D721Med (cell line): ENCODE measurements around the gene IGSF21.

Source experiments
- DNase-seq: peaks from one replicate; pipeline ENCODE4 v3.0.0; 2011; ENCODE audit warnings: low spot score; ENCODE audit not compliant: insufficient read length
- FAIRE-seq: peaks from 2 replicates; lab custom pipeline; 2011; peaks lifted over from hg19 to GRCh38; lab: Jason Lieb, UNC
- CTCF ChIP-seq: IDR thresholded peaks from 2 replicates; pipeline ENCODE4 v1.5.1; 2012; ENCODE audit warnings: mild to moderate bottlenecking, control low read depth; ENCODE audit not compliant: insufficient read depth; ENCODE audit errors: missing control alignments

IGSF21 gene

GRCh38 chr1:18232052-18232451 is 124.5 kb downstream of the IGSF21 start:
- TF ChIP-seq CTCF = no peak
- DNase-seq (no peak), FAIRE-seq (no peak)

GRCh38 chr1:18233176-18233864 is 125.7 kb downstream of the IGSF21 start:
- FAIRE-seq (no peak), DNase-seq (no peak)
- no peak for TF ChIP-seq CTCF

GRCh38 chr1:18234790-18235242 is 127.2 kb downstream of the IGSF21 start:
- peak; percentile 55 for DNase-seq
- peak; percentile 74 for TF ChIP-seq CTCF
- no peak for FAIRE-seq

GRCh38 chr1:18237371-18237770 is 129.8 kb downstream of the IGSF21 start:
- TF ChIP-seq CTCF = no peak
- no peak for FAIRE-seq
- DNase-seq = no peak

- no peak for TF ChIP-seq CTCF
- FAIRE-seq = no peak
- DNase-seq = no peak
Measured at GRCh38 chr1:18238190-18238589, 130.6 kb downstream of the IGSF21 start.

GRCh38 chr1:18239671-18240070 is 132.1 kb downstream of the IGSF21 start:
- no peak for TF ChIP-seq CTCF
- FAIRE-seq = no peak
- no peak for DNase-seq

- DNase-seq (no peak), FAIRE-seq (no peak)
- TF ChIP-seq CTCF = no peak
Measured at GRCh38 chr1:18240906-18241305, 133.3 kb downstream of the IGSF21 start.
